SJSA1 (cell line): Measurements from ENCODE around the gene ESRRA. TPM values are rescaled to one million over a fixed set of nuclear protein-coding genes. Genes with fewer than 3 reads are reported as not detected.

Experiments used
- DNase-seq, 2 experiments: peaks; one replicate each; pipeline ENCODE4 v3.0.0-alpha.2; 2015 to 2020; ENCODE audit warnings: low spot score in 2 of 2, low read depth in 1 of 2
- H3K27ac ChIP-seq: fragments of 250-450 bp; sonication (Bioruptor Pico); 2 replicates; pipeline ENCODE4 v1.5.1; 2020; ENCODE audit warnings: mild to moderate bottlenecking, moderate library complexity
- H3K27me3 ChIP-seq: fragments of 250-450 bp; sonication (Bioruptor Pico); replicated peaks from 2 replicates; pipeline ENCODE4 v1.5.1; 2020; ENCODE audit warnings: mild to moderate bottlenecking, moderate library complexity
- H3K36me3 ChIP-seq: fragments of 250-450 bp; sonication (Bioruptor Pico); 2 replicates; pipeline ENCODE4 v1.5.1; 2020; ENCODE audit warnings: mild to moderate bottlenecking
- H3K4me1 ChIP-seq: fragments of 250-450 bp; sonication (Bioruptor Pico); replicated peaks from 2 replicates; pipeline ENCODE4 v1.6.1; 2021; ENCODE audit warnings: mild to moderate bottlenecking
- H3K4me3 ChIP-seq: fragments of 250-450 bp; sonication (Bioruptor Pico); 2 replicates; pipeline ENCODE4 v1.5.1; 2020; ENCODE audit warnings: mild to moderate bottlenecking
- H3K9me3 ChIP-seq: fragments of 250-450 bp; sonication (Bioruptor Pico); replicated peaks from 2 replicates; pipeline ENCODE4 v1.5.1; 2020; ENCODE audit warnings: mild to moderate bottlenecking
- total RNA-seq: library from RNA; depleted of rRNA; stranded (reverse); fragments of >200 nt; shearing (Covaris generic); gene quantifications from 2 replicates; pipeline ENCODE4 v1.2.3, GENCODE V29; 2014

ESRRA gene
- total RNA-seq, 1 experiment from 2014 or later: 50.7 TPM

GRCh38 chr11:64344787-64345186 is 39.5 kb downstream of the ESRRA start:
- Histone ChIP-seq H3K9me3 (0 out of 2 replicates have a peak, but pooled peaks cover 4% of the 10 kb centered on the region), H3K36me3 (no peaks in the 10 kb centered on the region), H3K4me3 (no peak overlapping the region), H3K27ac (no peak overlapping the region), H3K27me3 (no peaks in the 10 kb centered on the region), H3K4me1 (peaks cover 6% of the 10 kb centered on the region)
- no peak for DNase-seq

GRCh38 chr11:64347193-64347867 is 42.0 kb downstream of the ESRRA start:
- H3K27ac ChIP-seq: no peak overlapping the region
- peaks cover 2% of the 10 kb centered on the region for H3K4me1 ChIP-seq
- peaks cover 7% of the 10 kb centered on the region; the same call in 1 of the 2 replicates for H3K27me3 ChIP-seq
- H3K9me3 ChIP-seq: no peaks in the 10 kb centered on the region
- H3K36me3 ChIP-seq: no peaks in the 10 kb centered on the region
- no peak overlapping the region for H3K4me3 ChIP-seq
- no peak for DNase-seq

GRCh38 chr11:64348383-64349024 is 43.2 kb downstream of the ESRRA start:
- no peak overlapping the region for H3K4me3 ChIP-seq
- no peak for DNase-seq
- H3K9me3 ChIP-seq: no peaks in the 10 kb centered on the region
- no peaks in the 10 kb centered on the region for H3K36me3 ChIP-seq
- H3K27ac ChIP-seq: no peak overlapping the region
- peaks cover 18% of the 10 kb centered on the region for H3K27me3 ChIP-seq
- no peaks in the 10 kb centered on the region for H3K4me1 ChIP-seq

- Histone ChIP-seq H3K4me3 (no peak overlapping the region), H3K36me3 (no peaks in the 10 kb centered on the region), H3K27ac (no peak overlapping the region), H3K4me1 (no peaks in the 10 kb centered on the region), H3K9me3 (no peaks in the 10 kb centered on the region), H3K27me3 (peaks cover 23% of the 10 kb centered on the region)
- DNase-seq: no peak
Measured at GRCh38 chr11:64349025-64349387, 43.7 kb downstream of the ESRRA start.

- H3K9me3 ChIP-seq: no peaks in the 10 kb centered on the region
- H3K27ac ChIP-seq: no peak overlapping the region
- H3K27me3 ChIP-seq: peaks cover 24% of the 10 kb centered on the region
- H3K4me3 ChIP-seq: no peak overlapping the region
- H3K4me1 ChIP-seq: no peaks in the 10 kb centered on the region
- DNase-seq: no peak
- H3K36me3 ChIP-seq: no peaks in the 10 kb centered on the region
Measured at GRCh38 chr11:64349404-64349803, 44.1 kb downstream of the ESRRA start.

GRCh38 chr11:64351136-64351631 is 45.9 kb downstream of the ESRRA start:
- H3K9me3 ChIP-seq: no peaks in the 10 kb centered on the region

GRCh38 chr11:64352099-64352994 is 47.0 kb downstream of the ESRRA start:
- peak in 1 of 2 experiments; percentile 51 for DNase-seq

More at GRCh38 chr11:64351136-64351631, 45.9 kb downstream of the ESRRA start:
- Histone ChIP-seq H3K4me1 (peaks cover 7% of the 10 kb centered on the region), H3K27me3 (peaks cover 24% of the 10 kb centered on the region), H3K27ac (no peak overlapping the region), H3K4me3 (no peak overlapping the region), H3K36me3 (no peaks in the 10 kb centered on the region)
- DNase-seq: no peak

GRCh38 chr11:64352995-64353714 is 47.8 kb downstream of the ESRRA start:
- Histone ChIP-seq H3K4me3 (no peak overlapping the region), H3K27me3 (peaks cover 24% of the 10 kb centered on the region)

More at GRCh38 chr11:64352099-64352994, 47.0 kb downstream of the ESRRA start:
- Histone ChIP-seq H3K9me3 (no peaks in the 10 kb centered on the region), H3K36me3 (no peaks in the 10 kb centered on the region), H3K27me3 (peaks cover 24% of the 10 kb centered on the region), H3K4me1 (peaks cover 15% of the 10 kb centered on the region), H3K4me3 (no peak overlapping the region), H3K27ac (no peak overlapping the region)

GRCh38 chr11:64353715-64354506 is 48.6 kb downstream of the ESRRA start:
- H3K27ac ChIP-seq: no peak overlapping the region
- no peak overlapping the region for H3K4me3 ChIP-seq
- no peak for DNase-seq
- H3K36me3 ChIP-seq: no peaks in the 10 kb centered on the region
- H3K27me3 ChIP-seq: peaks cover 24% of the 10 kb centered on the region
- H3K9me3 ChIP-seq: no peaks in the 10 kb centered on the region
- H3K4me1 ChIP-seq: peaks cover 31% of the 10 kb centered on the region

More at GRCh38 chr11:64352995-64353714, 47.8 kb downstream of the ESRRA start:
- Histone ChIP-seq H3K27ac (no peak overlapping the region), H3K9me3 (no peaks in the 10 kb centered on the region), H3K4me1 (peaks cover 23% of the 10 kb centered on the region), H3K36me3 (no peaks in the 10 kb centered on the region)
- DNase-seq: no peak

- H3K4me1 ChIP-seq: peaks cover 45% of the 10 kb centered on the region
- peak; percentile 85 to 94 for DNase-seq
- peak overlapping the region; percentile 5; the same call in 1 of the 2 replicates for H3K4me3 ChIP-seq
- H3K27me3 ChIP-seq: peaks cover 24% of the 10 kb centered on the region
- H3K27ac ChIP-seq: peak overlapping the region; percentile 18
- H3K36me3 ChIP-seq: peaks cover 10% of the 10 kb centered on the region
- no peaks in the 10 kb centered on the region for H3K9me3 ChIP-seq
Measured at GRCh38 chr11:64355078-64355940, 50.0 kb downstream of the ESRRA start.

GRCh38 chr11:64356498-64357411 is 51.4 kb downstream of the ESRRA start:
- Histone ChIP-seq H3K27me3 (peaks cover 23% of the 10 kb centered on the region), H3K36me3 (peaks cover 25% of the 10 kb centered on the region), H3K27ac (peak overlapping the region; percentile 18; the same call in 1 of the 2 replicates), H3K9me3 (no peaks in the 10 kb centered on the region), H3K4me1 (peaks cover 45% of the 10 kb centered on the region), H3K4me3 (no peak overlapping the region)
- peak; percentile 47 to 77 for DNase-seq
